Activated CD4-positive, alpha-beta T cell treated with anti-CD3 and anti-CD28 coated beads, Interleukin-2, amount 10 ng/mL, durations not matched to agents 7 days and 5 days (primary cell): ENCODE results near the gene PFKFB2. TPM values are rescaled to one million over a fixed set of nuclear protein-coding genes. Genes with fewer than 3 reads are reported as not detected.

Experiments used
- CTCF ChIA-PET: fragments of 350-600 bp; sonication (Branson Sonifier 250); formaldehyde crosslinking; loops from one replicate; lab custom pipeline; 2021; ENCODE audit warnings: antibody characterized with exemption; lab: Charles Lee
- POLR2A ChIA-PET: fragments of 350-600 bp; sonication (Branson Sonifier 250); formaldehyde crosslinking; loops from one replicate; lab custom pipeline; 2021; ENCODE audit warnings: antibody characterized with exemption; lab: Charles Lee
- DNase-seq: peaks from one replicate; pipeline ENCODE4 v3.0.0-alpha.2; 2020
- H3K27ac Mint-ChIP-seq: one replicate; pipeline ENCODE4 v1.8.0; 2021; ENCODE audit warnings: mild to moderate bottlenecking, moderate library complexity, mixed read lengths
- H3K27me3 Mint-ChIP-seq: one replicate; pipeline ENCODE4 v1.8.0; 2021; ENCODE audit warnings: mixed read lengths
- H3K36me3 Mint-ChIP-seq: one replicate; pipeline ENCODE4 v1.8.0; 2021; ENCODE audit warnings: low read depth, mixed read lengths
- H3K4me1 Mint-ChIP-seq: one replicate; pipeline ENCODE4 v1.8.0; 2021; ENCODE audit warnings: mixed read lengths
- H3K4me3 Mint-ChIP-seq: one replicate; pipeline ENCODE4 v1.8.0; 2021; ENCODE audit warnings: mild to moderate bottlenecking, moderate library complexity, mixed read lengths
- H3K9me3 Mint-ChIP-seq: one replicate; pipeline ENCODE4 v1.8.0; 2021; ENCODE audit warnings: mixed read lengths
- total RNA-seq, 2 experiments: library from RNA; stranded (reverse); gene quantifications; one replicate each; pipeline ENCODE4 v1.2.3, GENCODE V29; 2021

The PFKFB2 gene
- total RNA-seq, 2 experiments from 2014 or later, result 2.1 to 2.5 TPM

DNA sequence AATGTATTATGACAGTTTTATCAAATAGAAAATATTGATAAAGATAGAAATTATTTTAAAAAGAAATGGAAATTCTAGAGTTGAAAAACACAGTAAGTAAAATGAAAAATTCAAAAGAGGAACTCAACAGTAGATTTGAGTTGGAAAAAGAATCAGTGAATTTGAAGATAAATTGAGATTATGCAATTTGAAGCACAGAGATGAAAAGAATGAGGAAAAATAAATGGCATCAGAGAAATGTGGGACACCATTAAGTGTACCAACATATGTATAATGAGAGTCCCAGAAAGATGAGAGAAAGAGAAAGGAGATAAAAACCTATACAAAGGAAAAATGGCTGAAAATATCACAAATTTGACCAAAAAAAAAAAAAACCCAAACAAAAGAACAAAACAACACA lies 76.0 kb downstream of the PFKFB2 start:
- H3K4me1 Mint-ChIP-seq, result no peaks in the 10 kb centered on the region
- ChIA-PET CTCF (no interaction called here), POLR2A (no interaction called here)
- H3K36me3 Mint-ChIP-seq, result peaks cover 4% of the 10 kb centered on the region
- peaks cover 29% of the 10 kb centered on the region for H3K9me3 Mint-ChIP-seq
- no peak overlapping the region for H3K4me3 Mint-ChIP-seq
- no peak overlapping the region for H3K27ac Mint-ChIP-seq
- DNase-seq, result no peak
- peaks cover 4% of the 10 kb centered on the region for H3K27me3 Mint-ChIP-seq

Other genes starting within 250 kb of the PFKFB2 start
- not detected for gene IL20, start 187.7 kb upstream of the PFKFB2 start, total RNA-seq
- not detected for gene IL24, start 155.8 kb upstream of the PFKFB2 start, total RNA-seq
- gene FCMR, start 131.3 kb upstream of the PFKFB2 start, total RNA-seq, result 100 to 1,000 TPM; 151 to 157 TPM
- gene PIGR, start 106.8 kb upstream of the PFKFB2 start, total RNA-seq, result not detected
- gene FCAMR, start 82.8 kb upstream of the PFKFB2 start, total RNA-seq, result not detected
- gene C1orf116, start 20.5 kb upstream of the PFKFB2 start, total RNA-seq, result not detected
- gene YOD1, start 2.1 kb upstream of the PFKFB2 start, total RNA-seq, result 1 to 10 TPM; 7.3 TPM
- gene C4BPB, start 35.6 kb downstream of the PFKFB2 start, total RNA-seq, result 1 to 10 TPM; 2.1 to 3.1 TPM
- not detected for gene C4BPA, start 51.0 kb downstream of the PFKFB2 start, total RNA-seq